GM06990 (cell line): Measurements from ENCODE around the gene RIT2.

ENCODE experiments used
- DNase-seq: peaks from one replicate; pipeline ENCODE4 v3.0.0-alpha.2; 2011; ENCODE audit not compliant: insufficient read length; ENCODE audit errors: extremely low read depth
- H3K27me3 ChIP-seq: replicated peaks from 2 replicates; pipeline ENCODE4 v1.6.0; 2011; ENCODE audit warnings: low read length; ENCODE audit not compliant: control insufficient read depth, insufficient read depth
- H3K36me3 ChIP-seq: 2 replicates; pipeline ENCODE4 v1.5.1; 2011; ENCODE audit warnings: low read length; ENCODE audit not compliant: control insufficient read depth, insufficient read depth
- H3K4me3 ChIP-seq: replicated peaks from 2 replicates; pipeline ENCODE4 v1.5.1; 2011; ENCODE audit warnings: low read depth, mild to moderate bottlenecking, control low read depth, low read length
- TF ChIP-seq, protein P1 (sequence below): IDR thresholded peaks from 2 replicates; pipeline ENCODE4 v1.5.1; 2011; ENCODE audit warnings: low read length, control low read depth, mild to moderate bottlenecking, inconsistent platforms; ENCODE audit not compliant: insufficient read depth, poor library complexity, severe bottlenecking

The RIT2 gene

DNA sequence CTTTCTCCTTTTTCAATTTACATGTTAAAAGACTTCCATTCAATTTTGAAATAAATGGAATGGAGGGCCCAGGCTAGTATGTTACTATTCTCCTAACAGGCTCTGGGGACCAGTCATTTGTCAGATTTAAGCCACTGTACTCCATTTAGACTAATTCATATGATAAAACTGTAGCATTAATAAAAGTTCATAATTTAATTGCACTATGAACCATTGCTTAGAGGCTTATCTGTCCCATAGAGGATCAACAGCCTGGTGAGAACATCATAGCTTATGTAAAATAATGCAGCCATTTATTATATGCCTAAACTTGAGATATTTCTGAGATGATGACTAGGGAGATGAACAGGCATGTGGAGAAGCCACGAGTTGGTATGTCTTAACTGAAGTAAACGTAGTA, 156.0 kb downstream of the RIT2 start:
- H3K27me3 ChIP-seq, result no peaks in the 10 kb centered on the region
- no peaks in the 10 kb centered on the region for H3K36me3 ChIP-seq
- no peak overlapping the region for H3K4me3 ChIP-seq
- TF ChIP-seq, protein P1, sequence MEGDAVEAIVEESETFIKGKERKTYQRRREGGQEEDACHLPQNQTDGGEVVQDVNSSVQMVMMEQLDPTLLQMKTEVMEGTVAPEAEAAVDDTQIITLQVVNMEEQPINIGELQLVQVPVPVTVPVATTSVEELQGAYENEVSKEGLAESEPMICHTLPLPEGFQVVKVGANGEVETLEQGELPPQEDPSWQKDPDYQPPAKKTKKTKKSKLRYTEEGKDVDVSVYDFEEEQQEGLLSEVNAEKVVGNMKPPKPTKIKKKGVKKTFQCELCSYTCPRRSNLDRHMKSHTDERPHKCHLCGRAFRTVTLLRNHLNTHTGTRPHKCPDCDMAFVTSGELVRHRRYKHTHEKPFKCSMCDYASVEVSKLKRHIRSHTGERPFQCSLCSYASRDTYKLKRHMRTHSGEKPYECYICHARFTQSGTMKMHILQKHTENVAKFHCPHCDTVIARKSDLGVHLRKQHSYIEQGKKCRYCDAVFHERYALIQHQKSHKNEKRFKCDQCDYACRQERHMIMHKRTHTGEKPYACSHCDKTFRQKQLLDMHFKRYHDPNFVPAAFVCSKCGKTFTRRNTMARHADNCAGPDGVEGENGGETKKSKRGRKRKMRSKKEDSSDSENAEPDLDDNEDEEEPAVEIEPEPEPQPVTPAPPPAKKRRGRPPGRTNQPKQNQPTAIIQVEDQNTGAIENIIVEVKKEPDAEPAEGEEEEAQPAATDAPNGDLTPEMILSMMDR, result no peak
- DNase-seq, result no peak

DNA sequence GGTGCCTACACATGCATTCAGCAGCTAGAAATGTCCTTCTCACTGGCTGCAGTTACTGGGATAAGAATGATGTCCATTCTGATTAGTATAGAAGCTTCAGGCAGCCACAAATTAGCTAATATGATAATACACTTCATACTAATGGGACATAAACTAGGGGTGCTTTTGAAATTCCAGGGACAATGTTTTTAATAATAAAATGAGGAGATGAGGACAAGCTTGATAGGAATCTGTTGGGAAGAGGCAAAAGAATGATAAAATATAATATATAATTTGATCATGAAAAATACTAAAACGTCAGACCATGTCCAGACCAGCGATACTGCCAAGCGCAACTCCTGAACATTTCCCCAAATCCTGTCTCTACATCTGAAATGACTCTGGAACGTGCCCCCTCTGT, 157.1 kb downstream of the RIT2 start:
- no peaks in the 10 kb centered on the region for H3K27me3 ChIP-seq
- no peak for DNase-seq
- H3K36me3 ChIP-seq, result no peaks in the 10 kb centered on the region
- TF ChIP-seq, protein P1, result no peak
- H3K4me3 ChIP-seq, result no peak overlapping the region

DNA sequence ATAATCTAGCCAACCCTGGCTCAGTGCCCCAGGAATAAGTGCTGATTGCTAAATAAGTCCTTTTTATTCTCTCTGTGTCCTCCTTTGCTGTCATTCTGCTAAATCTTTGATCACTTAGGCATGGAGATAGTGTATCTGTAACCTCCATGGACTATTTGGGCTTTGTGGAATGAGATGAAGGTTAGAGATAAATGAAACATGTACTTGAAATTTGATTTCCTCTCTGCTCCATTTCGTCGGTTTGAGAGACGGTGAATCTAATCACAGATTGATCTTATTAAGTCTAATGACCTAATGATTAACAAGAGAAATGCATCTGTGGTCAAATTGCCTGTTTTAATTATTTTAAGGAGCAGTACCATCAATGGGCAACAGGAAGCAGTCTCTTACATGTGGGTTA, 159.2 kb downstream of the RIT2 start:
- Histone ChIP-seq H3K27me3 (no peaks in the 10 kb centered on the region), H3K36me3 (no peaks in the 10 kb centered on the region), H3K4me3 (no peak overlapping the region)
- no peak for DNase-seq
- TF ChIP-seq, protein P1, result no peak

DNA sequence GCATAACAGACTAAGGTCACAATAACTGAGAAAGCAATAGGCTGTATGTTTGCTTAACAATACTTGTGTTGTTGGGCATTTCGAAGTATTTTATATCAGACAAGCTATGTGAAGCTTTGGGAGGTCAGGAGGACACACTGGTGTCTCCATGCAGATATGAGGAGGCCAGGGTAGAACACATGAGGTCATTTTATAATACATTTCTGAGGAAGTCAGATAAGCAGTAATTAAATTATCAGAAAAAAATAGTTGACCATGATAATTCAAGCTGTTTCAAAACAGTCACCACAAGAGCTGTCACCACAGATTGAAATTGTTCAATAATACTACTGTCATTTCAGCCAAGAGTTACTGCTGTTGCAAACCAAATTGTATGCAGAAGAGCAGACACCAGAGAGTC, 160.6 kb downstream of the RIT2 start:
- Histone ChIP-seq H3K4me3 (no peak overlapping the region), H3K27me3 (no peaks in the 10 kb centered on the region), H3K36me3 (no peaks in the 10 kb centered on the region)
- no peak for DNase-seq
- TF ChIP-seq, protein P1, result no peak

DNA sequence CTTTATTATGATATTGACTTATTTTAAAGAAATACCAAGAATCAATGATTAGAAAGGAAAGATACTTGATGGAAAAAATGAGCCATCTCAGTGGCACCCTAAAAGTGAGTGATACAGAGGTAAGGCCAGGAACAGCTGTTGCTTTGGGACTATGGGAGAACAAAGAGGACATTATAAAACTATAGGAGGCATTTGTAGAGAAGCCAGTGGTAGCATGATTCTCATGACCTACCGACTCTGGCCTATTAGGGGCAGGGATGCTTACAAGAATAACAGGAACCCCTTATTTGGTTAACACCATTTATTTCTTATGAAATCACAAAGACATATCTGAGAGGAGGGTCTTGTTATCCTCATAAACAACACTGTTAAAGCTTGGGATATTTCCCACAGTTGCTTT, 162.2 kb downstream of the RIT2 start:
- no peak for DNase-seq
- no peaks in the 10 kb centered on the region for H3K27me3 ChIP-seq
- no peaks in the 10 kb centered on the region for H3K36me3 ChIP-seq
- TF ChIP-seq, protein P1, result no peak
- no peak overlapping the region for H3K4me3 ChIP-seq

DNA sequence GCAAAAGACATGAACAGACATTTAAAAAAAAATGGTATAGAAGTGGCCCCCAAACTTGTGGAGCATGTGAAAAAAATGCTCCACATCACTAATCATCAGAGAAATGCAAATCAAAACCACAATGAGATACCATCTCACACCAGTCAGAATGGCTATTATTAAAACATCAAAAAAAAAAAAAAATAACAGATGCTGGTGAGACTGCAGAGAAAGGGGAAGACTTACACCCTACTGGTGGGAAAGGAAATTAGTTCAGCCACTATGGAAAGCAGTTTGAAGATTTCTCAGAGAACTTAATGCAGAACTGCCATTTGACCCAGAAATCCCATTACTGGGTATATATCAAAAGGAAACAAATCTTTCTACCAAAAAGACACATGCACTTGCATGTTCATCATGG, 164.8 kb downstream of the RIT2 start:
- Histone ChIP-seq H3K27me3 (no peaks in the 10 kb centered on the region), H3K36me3 (no peaks in the 10 kb centered on the region), H3K4me3 (no peak overlapping the region)
- TF ChIP-seq, protein P1, result no peak
- no peak for DNase-seq
